Hepatocyte (in vitro differentiated cells): Measurements from ENCODE around the gene DUOX1. TPM values are rescaled to one million over a fixed set of nuclear protein-coding genes. Genes with fewer than 3 reads are reported as not detected.

Experiments
- DNase-seq: peaks from one replicate; pipeline ENCODE4 v3.0.0-alpha.2; 2016; ENCODE audit warnings: low spot score
- H2AFZ ChIP-seq: fragments of 200-600 bp; sonication (generic); 2 replicates; pipeline ENCODE4 v1.6.0; 2016; ENCODE audit warnings: antibody characterized with exemption, mild to moderate bottlenecking
- H3K27ac ChIP-seq: fragments of 200-600 bp; sonication (generic); 2 replicates; pipeline ENCODE4 v1.5.1; 2016; ENCODE audit warnings: mild to moderate bottlenecking
- H3K27me3 ChIP-seq: fragments of 200-600 bp; sonication (generic); 2 replicates; pipeline ENCODE4 v1.6.1; 2016
- H3K36me3 ChIP-seq: fragments of 200-600 bp; sonication (generic); replicated peaks from 2 replicates; pipeline ENCODE4 v1.5.1; 2016; ENCODE audit warnings: low read depth; ENCODE audit not compliant: insufficient read depth
- H3K4me1 ChIP-seq: fragments of 200-600 bp; sonication (generic); 2 replicates; pipeline ENCODE4 v1.5.1; 2016; ENCODE audit warnings: mild to moderate bottlenecking, moderate library complexity; ENCODE audit not compliant: insufficient read depth
- H3K4me2 ChIP-seq: fragments of 200-600 bp; sonication (generic); 2 replicates; pipeline ENCODE4 v1.6.0; 2016
- H3K4me3 ChIP-seq: fragments of 200-600 bp; sonication (generic); 2 replicates; pipeline ENCODE4 v1.5.1; 2016; ENCODE audit warnings: mild to moderate bottlenecking
- H3K79me2 ChIP-seq: fragments of 200-600 bp; sonication (generic); 2 replicates; pipeline ENCODE4 v1.6.0; 2017; ENCODE audit warnings: mild to moderate bottlenecking
- H3K9me2 ChIP-seq: fragments of 200-600 bp; sonication (generic); replicated peaks from 2 replicates; pipeline ENCODE4 v1.6.0; 2017; ENCODE audit warnings: mild to moderate bottlenecking; ENCODE audit not compliant: insufficient read depth
- H3K9me3 ChIP-seq: fragments of 200-600 bp; sonication (generic); 2 replicates; pipeline ENCODE4 v1.5.1; 2016; ENCODE audit warnings: low read depth, mild to moderate bottlenecking
- H4K20me1 ChIP-seq: fragments of 200-600 bp; sonication (generic); 2 replicates; pipeline ENCODE4 v1.6.0; 2016; ENCODE audit warnings: mild to moderate bottlenecking; ENCODE audit not compliant: insufficient read depth, poor library complexity, severe bottlenecking
- EZH2 ChIP-seq: fragments of 200-600 bp; sonication (generic); IDR thresholded peaks from 2 replicates; pipeline ENCODE4 v1.6.1; 2016; ENCODE audit warnings: antibody characterized with exemption, mild to moderate bottlenecking, borderline replicate concordance
- EZH2phosphoT487 ChIP-seq: fragments of 200-600 bp; sonication (generic); IDR thresholded peaks from one replicate; pipeline ENCODE4 v1.6.1; 2018; ENCODE audit warnings: antibody characterized with exemption, mild to moderate bottlenecking, low read depth, moderate library complexity; ENCODE audit not compliant: unreplicated experiment, severe bottlenecking
- WGBS: methylation state at CpG from one replicate; pipeline ENCODE4 v1.1.6; 2016; ENCODE audit warnings: low lambda C conversion rate; ENCODE audit errors: missing lambda C conversion rate; 5-methylcytosine and 5-hydroxymethylcytosine counted together
- polyA plus RNA-seq: library from polyadenylated mRNA; unstranded; fragments of >200 nt; fragmentation: Nextera tagmentation; extraction: Ambion mirVana; gene quantifications from 2 replicates; pipeline ENCODE4 v1.2.1, GENCODE V29; 2016
- total RNA-seq: library from RNA; depleted of rRNA; stranded (reverse); fragments of >200 nt; gene quantifications from 2 replicates; pipeline ENCODE4 v1.2.3, GENCODE V29; 2014
- TF ChIP-seq, protein P1 (sequence below): fragments of 200-600 bp; sonication (generic); IDR thresholded peaks from 2 replicates; pipeline ENCODE4 v1.5.1; 2016; ENCODE audit warnings: antibody characterized with exemption, mild to moderate bottlenecking; ENCODE audit not compliant: poor library complexity

The DUOX1 gene
- total and polyA plus RNA-seq, 2 experiments from 2014 or later, result 3.3 to 7.7 TPM

DNA sequence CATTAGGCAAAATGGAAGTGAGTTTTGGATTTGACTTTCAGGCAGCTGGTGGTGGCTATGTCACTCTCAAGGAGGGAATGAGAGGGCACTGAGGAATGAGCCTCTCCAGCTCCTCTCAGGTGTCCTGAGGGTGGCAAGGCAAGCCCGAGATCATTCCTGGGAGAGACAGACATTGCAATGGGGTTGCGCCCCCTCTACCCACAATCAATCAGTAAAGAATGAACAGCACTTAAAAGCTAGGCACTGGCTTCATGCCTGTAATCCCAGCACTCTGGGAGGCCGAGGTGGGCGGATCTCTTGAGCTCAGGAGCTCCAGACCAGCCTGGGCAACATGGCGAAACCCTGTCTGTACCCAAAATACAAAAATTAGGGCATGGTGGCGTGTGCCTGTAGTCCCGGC lies 72.1 kb downstream of the DUOX1 start:
- Histone ChIP-seq H3K9me2 (no peaks in the 10 kb centered on the region), H3K4me1 (peaks cover 4% of the 10 kb centered on the region), H3K79me2 (no peaks in the 10 kb centered on the region), H2AFZ (no peak overlapping the region), H3K36me3 (no peaks in the 10 kb centered on the region), H3K4me2 (no peak overlapping the region), H3K4me3 (no peak overlapping the region), H3K9me3 (no peaks in the 10 kb centered on the region), H3K27me3 (no peaks in the 10 kb centered on the region), H3K27ac (no peak overlapping the region), H4K20me1 (no peaks in the 10 kb centered on the region)
- WGBS, result 84% methylated on average over 7 of the region's 7 CpGs
- TF ChIP-seq EZH2phosphoT487 (no peak), EZH2 (no peak)
- TF ChIP-seq, protein P1, sequence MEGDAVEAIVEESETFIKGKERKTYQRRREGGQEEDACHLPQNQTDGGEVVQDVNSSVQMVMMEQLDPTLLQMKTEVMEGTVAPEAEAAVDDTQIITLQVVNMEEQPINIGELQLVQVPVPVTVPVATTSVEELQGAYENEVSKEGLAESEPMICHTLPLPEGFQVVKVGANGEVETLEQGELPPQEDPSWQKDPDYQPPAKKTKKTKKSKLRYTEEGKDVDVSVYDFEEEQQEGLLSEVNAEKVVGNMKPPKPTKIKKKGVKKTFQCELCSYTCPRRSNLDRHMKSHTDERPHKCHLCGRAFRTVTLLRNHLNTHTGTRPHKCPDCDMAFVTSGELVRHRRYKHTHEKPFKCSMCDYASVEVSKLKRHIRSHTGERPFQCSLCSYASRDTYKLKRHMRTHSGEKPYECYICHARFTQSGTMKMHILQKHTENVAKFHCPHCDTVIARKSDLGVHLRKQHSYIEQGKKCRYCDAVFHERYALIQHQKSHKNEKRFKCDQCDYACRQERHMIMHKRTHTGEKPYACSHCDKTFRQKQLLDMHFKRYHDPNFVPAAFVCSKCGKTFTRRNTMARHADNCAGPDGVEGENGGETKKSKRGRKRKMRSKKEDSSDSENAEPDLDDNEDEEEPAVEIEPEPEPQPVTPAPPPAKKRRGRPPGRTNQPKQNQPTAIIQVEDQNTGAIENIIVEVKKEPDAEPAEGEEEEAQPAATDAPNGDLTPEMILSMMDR, result no peak
- DNase-seq, result no peak

DNA sequence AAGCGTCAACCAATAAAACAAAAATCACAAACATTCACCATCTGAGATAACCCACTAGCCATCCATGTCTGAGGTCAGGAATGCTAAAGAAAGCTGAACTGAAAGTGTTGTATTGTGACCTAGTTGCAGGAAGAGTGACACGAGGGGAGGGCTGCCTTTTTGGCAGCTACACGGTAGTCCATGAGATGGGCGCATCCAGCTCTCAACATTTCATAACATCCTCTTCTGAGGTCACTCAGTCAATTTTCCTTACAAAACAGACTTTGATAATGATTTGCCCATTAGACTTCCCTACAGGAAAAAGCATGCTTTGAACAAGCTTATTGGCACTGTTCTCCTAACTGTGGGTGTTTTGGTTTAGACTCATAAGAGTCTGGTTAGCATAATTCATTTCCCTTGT lies 73.4 kb downstream of the DUOX1 start:
- Histone ChIP-seq H3K4me1 (peaks cover 4% of the 10 kb centered on the region), H3K9me3 (no peaks in the 10 kb centered on the region), H3K36me3 (no peaks in the 10 kb centered on the region), H3K27me3 (no peaks in the 10 kb centered on the region), H3K27ac (no peak overlapping the region), H4K20me1 (no peaks in the 10 kb centered on the region), H2AFZ (no peak overlapping the region), H3K79me2 (no peaks in the 10 kb centered on the region), H3K4me2 (no peak overlapping the region), H3K4me3 (no peak overlapping the region), H3K9me2 (no peaks in the 10 kb centered on the region)
- no peak for TF ChIP-seq EZH2
- TF ChIP-seq EZH2phosphoT487, result no peak
- TF ChIP-seq, protein P1, result no peak
- DNase-seq, result no peak
- 85% methylated on average over 3 of the region's 4 CpGs for WGBS

DNA sequence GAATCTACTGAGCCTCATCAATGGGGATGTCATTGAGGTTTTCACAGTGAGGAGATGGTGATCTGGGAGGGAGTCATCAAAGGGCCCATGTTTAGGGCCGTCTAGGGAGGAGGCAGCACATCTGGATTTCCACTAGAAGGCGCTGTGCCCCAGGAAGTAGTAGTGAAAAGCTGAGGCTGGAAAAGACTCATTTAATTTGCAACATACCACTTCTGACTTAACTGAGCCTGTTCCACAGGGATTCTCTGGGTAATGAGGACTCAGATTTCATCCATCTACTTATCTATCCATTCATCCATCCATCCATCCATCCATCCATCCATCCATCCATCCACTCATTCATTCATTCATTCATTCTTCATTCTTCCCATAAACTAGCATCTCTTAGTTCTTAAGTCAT lies 75.4 kb downstream of the DUOX1 start:
- no peaks in the 10 kb centered on the region for H3K4me1 ChIP-seq
- H3K9me2 ChIP-seq, result no peaks in the 10 kb centered on the region
- H3K4me2 ChIP-seq, result no peak overlapping the region
- 6% methylated on average over 2 of the region's 2 CpGs for WGBS
- H4K20me1 ChIP-seq, result no peaks in the 10 kb centered on the region
- H3K36me3 ChIP-seq, result no peaks in the 10 kb centered on the region
- H3K27ac ChIP-seq, result no peak overlapping the region
- H3K79me2 ChIP-seq, result no peaks in the 10 kb centered on the region
- TF ChIP-seq, protein P1, result peak; percentile 72
- no peak for TF ChIP-seq EZH2phosphoT487
- TF ChIP-seq EZH2, result no peak
- H3K27me3 ChIP-seq, result no peaks in the 10 kb centered on the region
- no peak overlapping the region for H2AFZ ChIP-seq
- H3K4me3 ChIP-seq, result no peak overlapping the region
- DNase-seq, result peak; percentile 85
- no peaks in the 10 kb centered on the region for H3K9me3 ChIP-seq

DNA sequence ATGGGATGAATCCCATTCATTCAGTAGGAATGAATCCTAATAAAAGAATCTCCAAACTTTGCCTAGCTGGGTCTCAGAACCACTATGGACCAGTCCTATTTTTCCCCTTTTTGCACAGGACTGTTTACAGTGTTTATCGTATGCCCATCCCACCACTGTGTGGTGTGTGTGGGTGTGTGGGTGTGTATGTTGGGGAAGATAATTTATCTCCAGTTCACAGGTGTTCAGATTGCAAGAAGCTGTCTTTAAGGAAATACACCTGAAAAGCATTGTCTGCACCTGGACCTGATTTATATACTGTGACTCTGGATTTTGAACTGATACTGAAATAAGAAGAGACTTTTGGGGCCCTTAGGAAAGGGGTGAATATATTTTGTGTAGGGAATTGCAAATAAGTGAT lies 82.7 kb downstream of the DUOX1 start:
- TF ChIP-seq EZH2phosphoT487, result no peak
- TF ChIP-seq, protein P1, result no peak
- no peak for TF ChIP-seq EZH2
- WGBS, result 80% methylated on average over 1 of the region's 1 CpG

More for the DNA sequence above, 82.7 kb downstream of the DUOX1 start:
- H2AFZ ChIP-seq, result no peak overlapping the region
- H3K27ac ChIP-seq, result no peak overlapping the region
- no peak overlapping the region for H3K4me2 ChIP-seq
- H3K9me3 ChIP-seq, result no peaks in the 10 kb centered on the region
- H3K27me3 ChIP-seq, result no peaks in the 10 kb centered on the region
- H3K79me2 ChIP-seq, result no peaks in the 10 kb centered on the region
- H3K4me1 ChIP-seq, result no peaks in the 10 kb centered on the region
- DNase-seq, result no peak
- H3K4me3 ChIP-seq, result no peak overlapping the region
- H3K36me3 ChIP-seq, result no peaks in the 10 kb centered on the region
- H4K20me1 ChIP-seq, result no peaks in the 10 kb centered on the region
- no peaks in the 10 kb centered on the region for H3K9me2 ChIP-seq
